ENCODE data around the gene FAM135A. TPM values are rescaled to one million over a fixed set of nuclear protein-coding genes. Genes with fewer than 3 reads are reported as not detected.

The FAM135A gene
- total RNA-seq, 2 donors from 2014 or later: 28.0 to 40.3 TPM

GRCh38 chr6:70379473-70380013, 33.8 kb upstream of the FAM135A start:
- ATAC-seq (ENCODE audit: insufficient number of reproducible peaks, low FRiP score, low read depth): no peak
- no peak overlapping the region for H3K27ac ChIP-seq
- H3K36me3 ChIP-seq: no peaks in the 10 kb centered on the region
- H3K27me3 ChIP-seq (replicated peaks; ENCODE audit: insufficient read depth): no peaks in the 10 kb centered on the region
- TF ChIP-seq CTCF (IDR thresholded peaks at IDR 0.05): no peak
- H3K9me3 ChIP-seq: no peaks in the 10 kb centered on the region
- no peak overlapping the region for H3K4me3 ChIP-seq
- DNase-seq (ENCODE audit: low spot score): no peak
- H3K4me1 ChIP-seq (ENCODE audit: control insufficient read depth in 1 of 2, low read depth in 2 of 2): no peaks in the 10 kb centered on the region

GRCh38 chr6:70380252-70380651, 33.1 kb upstream of the FAM135A start:
- Histone ChIP-seq H3K4me3 (no peak overlapping the region), H3K9me3 (no peaks in the 10 kb centered on the region), H3K27ac (no peak overlapping the region), H3K36me3 (no peaks in the 10 kb centered on the region), H3K4me1 (ENCODE audit: control insufficient read depth in 1 of 2, low read depth in 2 of 2) (no peaks in the 10 kb centered on the region), H3K27me3 (replicated peaks; ENCODE audit: insufficient read depth) (no peaks in the 10 kb centered on the region)
- no peak for DNase-seq (ENCODE audit: low spot score)
- ATAC-seq (ENCODE audit: insufficient number of reproducible peaks, low FRiP score, low read depth): no peak
- TF ChIP-seq CTCF (IDR thresholded peaks at IDR 0.05): no peak

GRCh38 chr6:70380771-70381416, 32.4 kb upstream of the FAM135A start:
- no peaks in the 10 kb centered on the region for H3K4me1 ChIP-seq (ENCODE audit: control insufficient read depth in 1 of 2, low read depth in 2 of 2)
- H3K9me3 ChIP-seq: no peaks in the 10 kb centered on the region
- H3K27me3 ChIP-seq (replicated peaks; ENCODE audit: insufficient read depth): no peaks in the 10 kb centered on the region
- ATAC-seq (ENCODE audit: insufficient number of reproducible peaks, low FRiP score, low read depth) (no peak), DNase-seq (ENCODE audit: low spot score) (no peak)
- no peak overlapping the region for H3K27ac ChIP-seq
- no peak for TF ChIP-seq CTCF (IDR thresholded peaks at IDR 0.05)
- H3K4me3 ChIP-seq: no peak overlapping the region
- H3K36me3 ChIP-seq: no peaks in the 10 kb centered on the region

GRCh38 chr6:70381417-70381782, 31.9 kb upstream of the FAM135A start:
- no peaks in the 10 kb centered on the region for H3K9me3 ChIP-seq
- H3K27ac ChIP-seq: no peak overlapping the region
- H3K27me3 ChIP-seq (replicated peaks; ENCODE audit: insufficient read depth): no peaks in the 10 kb centered on the region
- no peaks in the 10 kb centered on the region for H3K4me1 ChIP-seq (ENCODE audit: control insufficient read depth in 1 of 2, low read depth in 2 of 2)
- no peaks in the 10 kb centered on the region for H3K36me3 ChIP-seq
- TF ChIP-seq CTCF (IDR thresholded peaks at IDR 0.05): no peak
- ATAC-seq (ENCODE audit: insufficient number of reproducible peaks, low FRiP score, low read depth) (no peak), DNase-seq (ENCODE audit: low spot score) (no peak)
- no peak overlapping the region for H3K4me3 ChIP-seq

- Histone ChIP-seq H3K27me3 (replicated peaks; ENCODE audit: insufficient read depth) (no peaks in the 10 kb centered on the region), H3K36me3 (no peaks in the 10 kb centered on the region), H3K9me3 (no peaks in the 10 kb centered on the region), H3K27ac (no peak overlapping the region), H3K4me1 (ENCODE audit: control insufficient read depth in 1 of 2, low read depth in 2 of 2) (no peaks in the 10 kb centered on the region), H3K4me3 (no peak overlapping the region)
- TF ChIP-seq CTCF (IDR thresholded peaks at IDR 0.05): no peak
- no peak for DNase-seq (ENCODE audit: low spot score)
- ATAC-seq (ENCODE audit: insufficient number of reproducible peaks, low FRiP score, low read depth): no peak
Measured at GRCh38 chr6:70385901-70386300, 27.4 kb upstream of the FAM135A start.
